ENCODE data around the gene BLCAP. TPM values are rescaled to one million over a fixed set of nuclear protein-coding genes. Genes with fewer than 3 reads are reported as not detected.

BLCAP gene
- total RNA-seq, 2 donors from 2014 or later = 24.1 to 44.8 TPM

GRCh38 chr20:37564388-37565133, 36.9 kb upstream of the BLCAP start:
- Histone ChIP-seq H3K4me3 (no peak overlapping the region), H3K27me3 (no peaks in the 10 kb centered on the region), H3K36me3 (replicated peaks in 1 of 2; ENCODE audit: insufficient read depth in 1 of 2, low read depth in 2 of 2) (no peaks in the 10 kb centered on the region), H3K27ac (no peak overlapping the region), H3K4me1 (peaks cover 5% of the 10 kb centered on the region), H3K9me3 (no peaks in the 10 kb centered on the region)
- intact Hi-C loops (cut with DNase I) = no loop called here
- TF ChIP-seq, protein P1, sequence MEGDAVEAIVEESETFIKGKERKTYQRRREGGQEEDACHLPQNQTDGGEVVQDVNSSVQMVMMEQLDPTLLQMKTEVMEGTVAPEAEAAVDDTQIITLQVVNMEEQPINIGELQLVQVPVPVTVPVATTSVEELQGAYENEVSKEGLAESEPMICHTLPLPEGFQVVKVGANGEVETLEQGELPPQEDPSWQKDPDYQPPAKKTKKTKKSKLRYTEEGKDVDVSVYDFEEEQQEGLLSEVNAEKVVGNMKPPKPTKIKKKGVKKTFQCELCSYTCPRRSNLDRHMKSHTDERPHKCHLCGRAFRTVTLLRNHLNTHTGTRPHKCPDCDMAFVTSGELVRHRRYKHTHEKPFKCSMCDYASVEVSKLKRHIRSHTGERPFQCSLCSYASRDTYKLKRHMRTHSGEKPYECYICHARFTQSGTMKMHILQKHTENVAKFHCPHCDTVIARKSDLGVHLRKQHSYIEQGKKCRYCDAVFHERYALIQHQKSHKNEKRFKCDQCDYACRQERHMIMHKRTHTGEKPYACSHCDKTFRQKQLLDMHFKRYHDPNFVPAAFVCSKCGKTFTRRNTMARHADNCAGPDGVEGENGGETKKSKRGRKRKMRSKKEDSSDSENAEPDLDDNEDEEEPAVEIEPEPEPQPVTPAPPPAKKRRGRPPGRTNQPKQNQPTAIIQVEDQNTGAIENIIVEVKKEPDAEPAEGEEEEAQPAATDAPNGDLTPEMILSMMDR (IDR thresholded peaks at IDR 0.05) = peak; percentile 69 to 85 (median 76)
- TF ChIP-seq POLR2A (IDR thresholded peaks at IDR 0.05) = no peak
- ATAC-seq (peak; percentile 53), DNase-seq (peak; percentile 16 to 52 (median 42))
- WGBS, 2 donors = 7 to 24% methylated on average over 2 to 30 of the region's 34 CpGs

- TF ChIP-seq POLR2A (IDR thresholded peaks at IDR 0.05) = no peak
- TF ChIP-seq, protein P1 (IDR thresholded peaks at IDR 0.05) = no peak
- ATAC-seq = no peak
- DNase-seq = no peak
- intact Hi-C loops (cut with DNase I) = no loop called here
- Histone ChIP-seq H3K27ac (no peak overlapping the region), H3K4me3 (no peak overlapping the region), H3K9me3 (no peaks in the 10 kb centered on the region), H3K27me3 (no peaks in the 10 kb centered on the region), H3K4me1 (peaks cover 5% of the 10 kb centered on the region), H3K36me3 (replicated peaks in 1 of 2; ENCODE audit: insufficient read depth in 1 of 2, low read depth in 2 of 2) (no peaks in the 10 kb centered on the region)
- WGBS, 2 donors = 29% methylated on average over 19 of the region's 19 CpGs; no CpG with 5 or more reads in 1 of the 2 donors
Observed at GRCh38 chr20:37564016-37564387, 36.3 kb upstream of the BLCAP start.

- 57 to 61% methylated on average over 3 of the region's 3 CpGs for WGBS, 2 donors
- no peaks in the 10 kb centered on the region for H3K9me3 ChIP-seq
- H3K36me3 ChIP-seq (replicated peaks in 1 of 2; ENCODE audit: insufficient read depth in 1 of 2, low read depth in 2 of 2) = no peaks in the 10 kb centered on the region
- peaks cover 5% of the 10 kb centered on the region for H3K4me1 ChIP-seq
- H3K27ac ChIP-seq = no peak overlapping the region
- no peak for DNase-seq
- no peak overlapping the region for H3K4me3 ChIP-seq
- no peaks in the 10 kb centered on the region for H3K27me3 ChIP-seq
- TF ChIP-seq, protein P1 (IDR thresholded peaks at IDR 0.05) = no peak
- no peak for TF ChIP-seq POLR2A (IDR thresholded peaks at IDR 0.05)
- intact Hi-C loops (cut with DNase I) = no loop called here
- no peak for ATAC-seq
Observed at GRCh38 chr20:37562695-37563480, 35.2 kb upstream of the BLCAP start.

DNA sequence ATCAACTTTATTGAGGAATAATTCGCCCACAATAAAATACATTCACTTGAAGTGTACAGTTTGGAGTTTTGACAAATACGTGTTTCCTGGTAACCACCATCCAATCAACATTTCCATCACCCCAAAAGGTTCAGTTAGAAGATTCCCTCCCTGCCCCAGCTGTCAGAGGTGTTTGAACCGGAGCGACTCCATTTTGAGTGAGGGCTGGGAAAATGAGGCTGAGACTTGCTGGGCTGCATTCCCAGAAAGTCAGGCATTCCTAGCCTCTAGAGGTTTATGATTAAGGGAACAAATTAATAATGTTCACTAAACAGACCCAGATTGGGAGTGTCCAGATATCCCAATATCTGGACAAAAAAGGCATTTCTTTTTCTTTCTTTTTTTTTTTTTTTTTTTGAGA, 33.0 kb upstream of the BLCAP start:
- Histone ChIP-seq H3K27me3 (no peaks in the 10 kb centered on the region), H3K9me3 (no peaks in the 10 kb centered on the region), H3K36me3 (replicated peaks in 1 of 2; ENCODE audit: insufficient read depth in 1 of 2, low read depth in 2 of 2) (no peaks in the 10 kb centered on the region), H3K4me3 (no peak overlapping the region), H3K4me1 (peaks cover 5% of the 10 kb centered on the region), H3K27ac (no peak overlapping the region)
- TF ChIP-seq, protein P1 (IDR thresholded peaks at IDR 0.05) = no peak
- TF ChIP-seq POLR2A (IDR thresholded peaks at IDR 0.05) = no peak
- intact Hi-C loops (cut with DNase I) = no loop called here
- DNase-seq (no peak), ATAC-seq (no peak)
- WGBS, 2 donors = 36 to 52% methylated on average over 4 of the region's 4 CpGs
